GM23248 (cell line): ENCODE results near the gene SUCLG1. TPM values are rescaled to one million over a fixed set of nuclear protein-coding genes. Genes with fewer than 3 reads are reported as not detected.

ENCODE experiments used
- DNase-seq: peaks from one replicate; pipeline ENCODE4 v3.0.0-alpha.2; 2015
- H2AFZ ChIP-seq: fragments of 200-600 bp; sonication (generic); 2 replicates; pipeline ENCODE4 v1.6.1; 2016; ENCODE audit warnings: antibody characterized with exemption
- H3F3A ChIP-seq: fragments of 200-600 bp; sonication (generic); 2 replicates; pipeline ENCODE4 v1.6.1; 2016; ENCODE audit warnings: mild to moderate bottlenecking, antibody characterized with exemption, mixed run types; ENCODE audit not compliant: insufficient read depth
- H3K27ac ChIP-seq: fragments of 200-600 bp; sonication (generic); 2 replicates; pipeline ENCODE4 v1.5.1; 2016; ENCODE audit warnings: mild to moderate bottlenecking
- H3K27me3 ChIP-seq: fragments of 200-600 bp; sonication (generic); replicated peaks from 2 replicates; pipeline ENCODE4 v1.6.1; 2016; ENCODE audit warnings: mild to moderate bottlenecking; ENCODE audit not compliant: insufficient read depth
- H3K36me3 ChIP-seq: fragments of 200-600 bp; sonication (generic); 2 replicates; pipeline ENCODE4 v1.6.1; 2016; ENCODE audit warnings: low read depth, mild to moderate bottlenecking
- H3K4me1 ChIP-seq: fragments of 200-600 bp; sonication (generic); 2 replicates; pipeline ENCODE4 v1.6.1; 2016; ENCODE audit warnings: mild to moderate bottlenecking; ENCODE audit not compliant: insufficient read depth
- H3K4me2 ChIP-seq: fragments of 200-600 bp; sonication (generic); one replicate; pipeline ENCODE4 v1.6.1; 2016; ENCODE audit warnings: mild to moderate bottlenecking; ENCODE audit not compliant: unreplicated experiment
- H3K4me3 ChIP-seq: fragments of 200-600 bp; sonication (generic); 2 replicates; pipeline ENCODE4 v1.5.1; 2016; ENCODE audit warnings: mild to moderate bottlenecking
- H3K79me2 ChIP-seq: fragments of 200-600 bp; sonication (generic); 2 replicates; pipeline ENCODE4 v1.6.1; 2016; ENCODE audit warnings: mild to moderate bottlenecking; ENCODE audit not compliant: insufficient read depth
- H3K9ac ChIP-seq: fragments of 200-600 bp; sonication (generic); 2 replicates; pipeline ENCODE4 v1.6.1; 2016; ENCODE audit warnings: mild to moderate bottlenecking
- H3K9me2 ChIP-seq: fragments of 200-600 bp; sonication (generic); 2 replicates; pipeline ENCODE4 v1.6.1; 2016; ENCODE audit warnings: mixed run types, mild to moderate bottlenecking, moderate library complexity; ENCODE audit not compliant: insufficient read depth
- H3K9me3 ChIP-seq: fragments of 200-600 bp; sonication (generic); one replicate; pipeline ENCODE4 v1.6.1; 2017; ENCODE audit warnings: low read depth
- H4K20me1 ChIP-seq: fragments of 200-600 bp; sonication (generic); 2 replicates; pipeline ENCODE4 v1.6.0; 2016; ENCODE audit not compliant: insufficient read depth
- EZH2 ChIP-seq: fragments of 200-600 bp; sonication (generic); IDR thresholded peaks from 2 replicates; pipeline ENCODE4 v1.6.1; 2018; ENCODE audit warnings: antibody characterized with exemption, mild to moderate bottlenecking; ENCODE audit not compliant: insufficient read depth, poor library complexity, severe bottlenecking
- EZH2phosphoT487 ChIP-seq: fragments of 200-600 bp; sonication (generic); IDR thresholded peaks from 2 replicates; pipeline ENCODE4 v1.6.1; 2018; ENCODE audit warnings: antibody characterized with exemption, moderate library complexity, mild to moderate bottlenecking, low read depth; ENCODE audit not compliant: insufficient read depth
- WGBS, 2 experiments: methylation state at CpG; one replicate each; pipeline ENCODE4 v1.1.6; 2015 to 2017; ENCODE audit warnings: low lambda C conversion rate in 2 of 2, low coverage in 1 of 2; ENCODE audit errors: missing lambda C conversion rate in 2 of 2; 5-methylcytosine and 5-hydroxymethylcytosine counted together
- in situ Hi-C: fragments of 300-500 bp; cut with MboI; formaldehyde crosslinking; loops from 2 replicates; pipeline ENCODE4 v1.15.0; 2020
- polyA plus RNA-seq: library from polyadenylated mRNA; unstranded; fragments of >200 nt; fragmentation: Nextera tagmentation; extraction: Ambion mirVana; gene quantifications from 2 replicates; pipeline ENCODE4 v1.2.1, GENCODE V29; 2016
- total RNA-seq: library from RNA; depleted of rRNA; stranded (reverse); fragments of >200 nt; shearing (Covaris generic); gene quantifications from 2 replicates; pipeline ENCODE4 v1.2.3, GENCODE V29; 2014

The SUCLG1 gene
- total and polyA plus RNA-seq, 2 experiments from 2014 or later = 50.4 to 80.2 TPM

- H3K9ac ChIP-seq = no peak overlapping the region
- no peak overlapping the region for H3K4me2 ChIP-seq
- in situ Hi-C loops = no loop called here
- no peak overlapping the region for H3K4me3 ChIP-seq
- H3K79me2 ChIP-seq = no peaks in the 10 kb centered on the region
- H2AFZ ChIP-seq = no peak overlapping the region
- H3K27me3 ChIP-seq = peaks cover 21% of the 10 kb centered on the region; the same call in 1 of the 2 replicates
- no peaks in the 10 kb centered on the region for H3K36me3 ChIP-seq
- no peaks in the 10 kb centered on the region for H3K9me3 ChIP-seq
- no peaks in the 10 kb centered on the region for H4K20me1 ChIP-seq
- H3K9me2 ChIP-seq = no peaks in the 10 kb centered on the region
- H3K4me1 ChIP-seq = no peaks in the 10 kb centered on the region
- DNase-seq = no peak
- no peak overlapping the region for H3K27ac ChIP-seq
- no peaks in the 10 kb centered on the region for H3F3A ChIP-seq
- WGBS, 2 experiments = 8 to 10% methylated on average over 7 of the region's 7 CpGs
- TF ChIP-seq EZH2phosphoT487 (no peak), EZH2 (no peak)
These were observed 72.6 kb downstream of the SUCLG1 start for GRCh38 chr2:84386336-84387040.

GRCh38 chr2:84383271-84383670 is 75.8 kb downstream of the SUCLG1 start:
- 0 to 4% methylated on average over 2 of the region's 2 CpGs for WGBS, 2 experiments
- Histone ChIP-seq H3K9me2 (no peaks in the 10 kb centered on the region), H3K9me3 (no peaks in the 10 kb centered on the region), H3K4me2 (no peak overlapping the region), H3K4me1 (no peaks in the 10 kb centered on the region), H3K27ac (no peak overlapping the region), H3K4me3 (no peak overlapping the region), H2AFZ (no peak overlapping the region), H3K79me2 (no peaks in the 10 kb centered on the region), H3K27me3 (peaks cover 14% of the 10 kb centered on the region; the same call in 1 of the 2 replicates), H3F3A (no peaks in the 10 kb centered on the region), H3K9ac (no peak overlapping the region), H3K36me3 (no peaks in the 10 kb centered on the region), H4K20me1 (no peaks in the 10 kb centered on the region)
- DNase-seq = no peak
- in situ Hi-C loops = no loop called here
- TF ChIP-seq EZH2 (no peak), EZH2phosphoT487 (no peak)

GRCh38 chr2:84380875-84381274 is 78.2 kb downstream of the SUCLG1 start:
- Histone ChIP-seq H3K79me2 (no peaks in the 10 kb centered on the region), H3K27ac (no peak overlapping the region), H3K4me2 (no peak overlapping the region), H3K36me3 (no peaks in the 10 kb centered on the region), H2AFZ (no peak overlapping the region), H3K9me3 (no peaks in the 10 kb centered on the region), H3K4me1 (no peaks in the 10 kb centered on the region), H3K27me3 (peaks cover 10% of the 10 kb centered on the region; the same call in 1 of the 2 replicates), H3K4me3 (no peak overlapping the region), H3K9ac (no peak overlapping the region), H3F3A (no peaks in the 10 kb centered on the region), H3K9me2 (no peaks in the 10 kb centered on the region), H4K20me1 (no peaks in the 10 kb centered on the region)
- no peak for TF ChIP-seq EZH2
- TF ChIP-seq EZH2phosphoT487 = no peak
- DNase-seq = no peak
- in situ Hi-C loops = no loop called here

- Histone ChIP-seq H3K4me2 (no peak overlapping the region), H3K9ac (no peak overlapping the region), H2AFZ (no peak overlapping the region), H3K27ac (no peak overlapping the region), H3K4me3 (no peak overlapping the region), H3F3A (no peaks in the 10 kb centered on the region), H3K9me3 (no peaks in the 10 kb centered on the region), H3K9me2 (no peaks in the 10 kb centered on the region), H3K27me3 (0 out of 2 replicates have a peak, but pooled peaks cover 3% of the 10 kb centered on the region), H3K79me2 (no peaks in the 10 kb centered on the region), H3K4me1 (no peaks in the 10 kb centered on the region), H3K36me3 (no peaks in the 10 kb centered on the region), H4K20me1 (no peaks in the 10 kb centered on the region)
- DNase-seq = no peak
- 6 to 33% methylated on average over 1 of the region's 1 CpG for WGBS, 2 experiments
- TF ChIP-seq EZH2phosphoT487 (no peak), EZH2 (no peak)
- in situ Hi-C loops = no loop called here
These were observed 80.1 kb downstream of the SUCLG1 start for GRCh38 chr2:84378960-84379359.

GRCh38 chr2:84375020-84375419 is 84.1 kb downstream of the SUCLG1 start:
- Histone ChIP-seq H3F3A (no peaks in the 10 kb centered on the region), H3K4me1 (no peaks in the 10 kb centered on the region), H3K9me3 (no peaks in the 10 kb centered on the region), H3K36me3 (no peaks in the 10 kb centered on the region), H3K79me2 (no peaks in the 10 kb centered on the region), H3K9ac (no peak overlapping the region), H3K4me2 (no peak overlapping the region), H2AFZ (no peak overlapping the region), H3K27ac (no peak overlapping the region), H4K20me1 (no peaks in the 10 kb centered on the region), H3K4me3 (no peak overlapping the region), H3K9me2 (no peaks in the 10 kb centered on the region), H3K27me3 (no peaks in the 10 kb centered on the region)
- TF ChIP-seq EZH2phosphoT487 = no peak
- no peak for TF ChIP-seq EZH2
- 50 to 58% methylated on average over 3 of the region's 3 CpGs for WGBS, 2 experiments
- in situ Hi-C loops = no loop called here
- DNase-seq = no peak
